ENCODE measurements around the gene TBC1D10B.

GRCh38 chr16:30416624-30417528 is 46.6 kb upstream of the TBC1D10B start:
- TF ChIP-seq POLR2AphosphoS5 (IDR thresholded peaks at IDR 0.05) (no peak), CTCF (IDR thresholded peaks at IDR 0.05) (no peak), EP300 (IDR thresholded peaks at IDR 0.05) (no peak), POLR2A (IDR thresholded peaks at IDR 0.05) (no peak)

All from suprapubic skin (tissue), 4 donors.